Mammary epithelial cell (primary cell): Measurements from ENCODE around the gene PPT1.

Experiments
- EZH2 ChIP-seq: IDR thresholded peaks from 2 replicates; pipeline ENCODE4 v1.6.1; 2012; ENCODE audit warnings: low read length, inconsistent platforms, borderline replicate concordance
- TF ChIP-seq, protein P1 (sequence below), 2 donors: IDR thresholded peaks in 1 of 2; conservative IDR thresholded peaks in 1 of 2; 2 replicates each; pipeline ENCODE4 v1.5.1; 2011 to 2012; ENCODE audit warnings: inconsistent platforms in 2 of 2, low read length in 2 of 2, mild to moderate bottlenecking in 2 of 2, control low read depth in 1 of 2, low read depth in 1 of 2; ENCODE audit not compliant: insufficient read depth in 1 of 2; ENCODE audit errors: extremely low read depth in 1 of 2

DNA sequence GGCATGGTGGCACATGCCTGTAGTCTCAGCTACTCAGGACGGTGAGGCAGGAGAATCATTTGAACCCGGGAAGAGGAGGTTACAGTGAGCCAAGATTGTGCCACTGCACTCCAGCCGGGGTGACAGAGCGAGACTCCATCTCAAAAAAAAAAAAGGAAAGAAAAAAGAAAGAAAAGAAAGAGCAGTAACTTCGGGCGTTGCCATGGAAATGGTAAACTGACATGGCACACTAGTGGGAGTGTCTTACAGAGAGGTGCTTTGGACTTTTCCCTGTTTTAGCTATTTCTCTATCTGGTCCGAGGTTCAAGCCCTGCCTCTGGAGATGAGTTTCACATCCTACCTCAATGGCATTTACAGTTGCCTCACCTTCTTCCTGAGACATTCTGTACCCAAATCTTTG lies 23.1 kb upstream of the PPT1 start:
- TF ChIP-seq EZH2 = no peak
- TF ChIP-seq, protein P1, sequence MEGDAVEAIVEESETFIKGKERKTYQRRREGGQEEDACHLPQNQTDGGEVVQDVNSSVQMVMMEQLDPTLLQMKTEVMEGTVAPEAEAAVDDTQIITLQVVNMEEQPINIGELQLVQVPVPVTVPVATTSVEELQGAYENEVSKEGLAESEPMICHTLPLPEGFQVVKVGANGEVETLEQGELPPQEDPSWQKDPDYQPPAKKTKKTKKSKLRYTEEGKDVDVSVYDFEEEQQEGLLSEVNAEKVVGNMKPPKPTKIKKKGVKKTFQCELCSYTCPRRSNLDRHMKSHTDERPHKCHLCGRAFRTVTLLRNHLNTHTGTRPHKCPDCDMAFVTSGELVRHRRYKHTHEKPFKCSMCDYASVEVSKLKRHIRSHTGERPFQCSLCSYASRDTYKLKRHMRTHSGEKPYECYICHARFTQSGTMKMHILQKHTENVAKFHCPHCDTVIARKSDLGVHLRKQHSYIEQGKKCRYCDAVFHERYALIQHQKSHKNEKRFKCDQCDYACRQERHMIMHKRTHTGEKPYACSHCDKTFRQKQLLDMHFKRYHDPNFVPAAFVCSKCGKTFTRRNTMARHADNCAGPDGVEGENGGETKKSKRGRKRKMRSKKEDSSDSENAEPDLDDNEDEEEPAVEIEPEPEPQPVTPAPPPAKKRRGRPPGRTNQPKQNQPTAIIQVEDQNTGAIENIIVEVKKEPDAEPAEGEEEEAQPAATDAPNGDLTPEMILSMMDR (conservative IDR thresholded peaks at IDR 0.05 in 1 of 2, IDR thresholded peaks at IDR 0.05 in 1 of 2; ENCODE audit: extremely low read depth in 1 of 2, insufficient read depth in 1 of 2, low read depth in 1 of 2, low read length in 2 of 2) = no peak
